A673 (cell line): ENCODE measurements around the gene COBLL1.
"Not testable (repeated sequence)": the region's sequence is repeated elsewhere in the genome, so short reads cannot be mapped to it uniquely, and the experiment has no call there.

Source experiments
- CTCF ChIP-seq: fragments of 300-800, 200-600 bp; sonication (generic); conservative IDR thresholded peaks from 2 replicates; pipeline ENCODE4 v1.5.1; 2017; ENCODE audit warnings: low read depth, mild to moderate bottlenecking, antibody characterized with exemption, low read length, moderate library complexity, mixed read lengths
- EZH2 ChIP-seq: fragments of 200-600 bp; sonication (generic); IDR thresholded peaks from 2 replicates; pipeline ENCODE4 v1.6.1; 2017; ENCODE audit warnings: borderline replicate concordance, low read depth, mild to moderate bottlenecking, mixed read lengths, antibody characterized with exemption, low read length; ENCODE audit not compliant: poor library complexity, severe bottlenecking

DNA sequence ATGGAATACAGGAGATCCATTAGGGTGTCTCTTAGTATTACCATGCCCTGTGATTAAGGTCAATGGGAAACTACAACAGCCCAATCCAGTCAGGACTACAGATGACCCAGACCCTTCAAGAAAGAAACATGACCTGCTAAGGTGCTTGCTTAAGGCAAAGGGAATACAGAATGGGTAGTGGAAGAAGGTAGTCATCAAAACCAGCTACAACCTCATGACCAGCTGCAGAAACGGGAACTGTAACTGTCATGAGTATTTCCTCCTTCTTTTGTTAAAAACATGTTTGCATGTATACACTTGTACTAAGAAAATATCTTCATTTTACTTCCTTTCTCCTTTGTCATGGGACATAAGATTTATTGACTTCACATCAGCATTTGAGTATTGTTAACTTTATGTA, 24.8 kb upstream of the COBLL1 start:
- not testable (repeated sequence) for TF ChIP-seq CTCF, EZH2
